ENCODE measurements around the gene ACD.

ACD gene

GRCh38 chr16:67628216-67628615 lies 31.8 kb downstream of the ACD start:
- WGBS (ENCODE audit: extremely low coverage, insufficient coverage, insufficient read length), result no CpG with 5 or more reads among the region's 14 CpGs
- Histone ChIP-seq H3K23ac (ENCODE audit: low read length) (no peak overlapping the region), H2AK5ac (ENCODE audit: low read length) (no peak overlapping the region)

GRCh38 chr16:67613808-67614207 lies 46.3 kb downstream of the ACD start:
- no peaks in the 10 kb centered on the region for H3K27me3 ChIP-seq (ENCODE audit: insufficient read depth, low read length)
- no peak overlapping the region for H3K23ac ChIP-seq (ENCODE audit: low read length)
- no peak overlapping the region for H3K4me2 ChIP-seq (ENCODE audit: low read length)
- no peak overlapping the region for H4K8ac ChIP-seq (ENCODE audit: low read depth, low read length)
- peaks cover under 1% of the 10 kb centered on the region for H3K79me2 ChIP-seq (ENCODE audit: control insufficient read depth, insufficient read depth, low read length, poor library complexity)
- H2BK120ac ChIP-seq (ENCODE audit: insufficient read depth, low read length, poor library complexity), result no peak overlapping the region
- no peak overlapping the region for H3K27ac ChIP-seq (ENCODE audit: low read depth, low read length)
- H4K12ac ChIP-seq (ENCODE audit: low read depth, low read length), result no peak overlapping the region
- no peak overlapping the region for H3K18ac ChIP-seq (ENCODE audit: low read length)
- H2BK5ac ChIP-seq (ENCODE audit: low read depth, low read length, poor library complexity), result no peak overlapping the region
- H3K9ac ChIP-seq (ENCODE audit: low read length), result no peak overlapping the region
- H3K9me3 ChIP-seq (ENCODE audit: insufficient read depth, low read depth, low read length), result peaks cover 1% of the 10 kb centered on the region
- H2AFZ ChIP-seq (ENCODE audit: insufficient read depth, low read length, poor library complexity), result no peak overlapping the region
- H2BK12ac ChIP-seq (ENCODE audit: low read length), result no peak overlapping the region
- no CpG with 5 or more reads among the region's 10 CpGs for WGBS (ENCODE audit: extremely low coverage, insufficient coverage, insufficient read length)
- no peaks in the 10 kb centered on the region for H3K79me1 ChIP-seq (ENCODE audit: low read length)
- no peak overlapping the region for H2AK5ac ChIP-seq (ENCODE audit: low read length)
- no peak overlapping the region for H3K4ac ChIP-seq (ENCODE audit: low read depth, low read length)
- peak in 1 of 2 donors; percentile 12 for DNase-seq
- H3K4me3 ChIP-seq (ENCODE audit: low read depth, low read length), result no peak overlapping the region
- H3K14ac ChIP-seq (ENCODE audit: low read length), result no peak overlapping the region
- peaks cover 35 to 38% of the 10 kb centered on the region in 2 experiments for H3K36me3 ChIP-seq (ENCODE audit: control insufficient read depth in 1 of 2, insufficient read depth in 2 of 2, low read length in 2 of 2)
- no peak overlapping the region for H4K91ac ChIP-seq (ENCODE audit: low read depth, low read length)
- no peaks in the 10 kb centered on the region for H3K4me1 ChIP-seq (ENCODE audit: control insufficient read depth in 1 of 2, insufficient read depth in 2 of 2, low read length in 2 of 2)

More at GRCh38 chr16:67628216-67628615, 31.8 kb downstream of the ACD start:
- H2BK5ac ChIP-seq (ENCODE audit: low read depth, low read length, poor library complexity), result no peak overlapping the region
- no peak for DNase-seq
- no peak overlapping the region for H2AFZ ChIP-seq (ENCODE audit: insufficient read depth, low read length, poor library complexity)
- no peak overlapping the region for H2BK120ac ChIP-seq (ENCODE audit: insufficient read depth, low read length, poor library complexity)
- H3K4me3 ChIP-seq (ENCODE audit: low read depth, low read length), result no peak overlapping the region
- no peak overlapping the region for H4K91ac ChIP-seq (ENCODE audit: low read depth, low read length)
- H3K27ac ChIP-seq (ENCODE audit: low read depth, low read length), result no peak overlapping the region
- no peak overlapping the region for H3K14ac ChIP-seq (ENCODE audit: low read length)
- H4K12ac ChIP-seq (ENCODE audit: low read depth, low read length), result no peak overlapping the region
- H3K4me2 ChIP-seq (ENCODE audit: low read length), result no peak overlapping the region
- H2BK12ac ChIP-seq (ENCODE audit: low read length), result no peak overlapping the region
- no peak overlapping the region for H3K4ac ChIP-seq (ENCODE audit: low read depth, low read length)
- no peak overlapping the region for H3K9ac ChIP-seq (ENCODE audit: low read length)
- H3K79me2 ChIP-seq (ENCODE audit: control insufficient read depth, insufficient read depth, low read length, poor library complexity), result no peaks in the 10 kb centered on the region
- H3K9me3 ChIP-seq (ENCODE audit: insufficient read depth, low read depth, low read length), result no peaks in the 10 kb centered on the region
- no peaks in the 10 kb centered on the region for H3K4me1 ChIP-seq (ENCODE audit: control insufficient read depth in 1 of 2, insufficient read depth in 2 of 2, low read length in 2 of 2)
- H3K79me1 ChIP-seq (ENCODE audit: low read length), result no peaks in the 10 kb centered on the region
- H3K36me3 ChIP-seq (ENCODE audit: control insufficient read depth in 1 of 2, insufficient read depth in 2 of 2, low read length in 2 of 2), result peaks cover 42 to 62% of the 10 kb centered on the region in 2 experiments
- H3K27me3 ChIP-seq (ENCODE audit: insufficient read depth, low read length), result no peaks in the 10 kb centered on the region
- H4K8ac ChIP-seq (ENCODE audit: low read depth, low read length), result no peak overlapping the region
- no peak overlapping the region for H3K18ac ChIP-seq (ENCODE audit: low read length)

GRCh38 chr16:67608364-67608763 lies 51.7 kb downstream of the ACD start:
- H2BK120ac ChIP-seq (ENCODE audit: insufficient read depth, low read length, poor library complexity), result no peak overlapping the region
- H2AK5ac ChIP-seq (ENCODE audit: low read length), result no peak overlapping the region
- WGBS (ENCODE audit: extremely low coverage, insufficient coverage, insufficient read length), result no CpG with 5 or more reads among the region's 3 CpGs
- H3K4me3 ChIP-seq (ENCODE audit: low read depth, low read length), result no peak overlapping the region
- H4K12ac ChIP-seq (ENCODE audit: low read depth, low read length), result no peak overlapping the region
- peaks cover 14 to 15% of the 10 kb centered on the region in 2 experiments for H3K36me3 ChIP-seq (ENCODE audit: control insufficient read depth in 1 of 2, insufficient read depth in 2 of 2, low read length in 2 of 2)
- H3K27me3 ChIP-seq (ENCODE audit: insufficient read depth, low read length), result no peaks in the 10 kb centered on the region
- no peak overlapping the region for H2BK12ac ChIP-seq (ENCODE audit: low read length)
- no peak overlapping the region for H3K4ac ChIP-seq (ENCODE audit: low read depth, low read length)
- no peaks in the 10 kb centered on the region for H3K4me1 ChIP-seq (ENCODE audit: control insufficient read depth in 1 of 2, insufficient read depth in 2 of 2, low read length in 2 of 2)
- H3K79me1 ChIP-seq (ENCODE audit: low read length), result no peaks in the 10 kb centered on the region
- no peak overlapping the region for H3K14ac ChIP-seq (ENCODE audit: low read length)
- H2AFZ ChIP-seq (ENCODE audit: insufficient read depth, low read length, poor library complexity), result no peak overlapping the region
- no peak overlapping the region for H3K27ac ChIP-seq (ENCODE audit: low read depth, low read length)
- no peak overlapping the region for H4K91ac ChIP-seq (ENCODE audit: low read depth, low read length)
- no peak overlapping the region for H3K18ac ChIP-seq (ENCODE audit: low read length)
- peaks cover 1% of the 10 kb centered on the region for H3K79me2 ChIP-seq (ENCODE audit: control insufficient read depth, insufficient read depth, low read length, poor library complexity)
- no peak overlapping the region for H3K9ac ChIP-seq (ENCODE audit: low read length)
- no peak overlapping the region for H3K23ac ChIP-seq (ENCODE audit: low read length)
- no peak overlapping the region for H3K4me2 ChIP-seq (ENCODE audit: low read length)
- DNase-seq, result no peak
- no peak overlapping the region for H4K8ac ChIP-seq (ENCODE audit: low read depth, low read length)
- H3K9me3 ChIP-seq (ENCODE audit: insufficient read depth, low read depth, low read length), result peaks cover 1% of the 10 kb centered on the region
- no peak overlapping the region for H2BK5ac ChIP-seq (ENCODE audit: low read depth, low read length, poor library complexity)

All from trophoblast cell (in vitro differentiated cells and primary cell).